Lung (tissue), 12 donors: ENCODE data around the gene MSLN. TPM values are rescaled to one million over a fixed set of nuclear protein-coding genes. Genes with fewer than 3 reads are reported as not detected.

ENCODE experiments used
- ATAC-seq: fragments of 200-7000 bp; cut with Tn5 transposase; one replicate; pipeline ENCODE4 v1.9.1; 2020; ENCODE audit warnings: moderate number of reproducible peaks; ENCODE audit not compliant: insufficient read depth, low FRiP score
- DNase-seq, 3 donors: peaks; one replicate each; pipeline ENCODE4 v3.0.0-alpha.2; 2013 to 2017
- H3K27ac ChIP-seq, 2 donors: one replicate each; pipeline ENCODE4 v1.5.1; 2013; ENCODE audit warnings: mild to moderate bottlenecking in 2 of 2, moderate library complexity in 2 of 2, control low read depth in 1 of 2, inconsistent platforms in 1 of 2, low read depth in 1 of 2, low read length in 1 of 2
- H3K27me3 ChIP-seq, 3 donors: one replicate each; pipeline ENCODE4 v1.5.1; 2013; ENCODE audit warnings: low read length in 2 of 3; ENCODE audit not compliant: control insufficient read depth in 3 of 3, insufficient read depth in 3 of 3
- H3K36me3 ChIP-seq, 4 donors: one replicate each; pipeline ENCODE4 v1.5.1; 2013; ENCODE audit warnings: low read length in 4 of 4, mild to moderate bottlenecking in 1 of 4, moderate library complexity in 1 of 4; ENCODE audit not compliant: control insufficient read depth in 4 of 4, insufficient read depth in 4 of 4
- H3K4me1 ChIP-seq, 5 donors: one replicate each; pipeline ENCODE4 v1.5.1; 2013; ENCODE audit warnings: low read length in 5 of 5, mild to moderate bottlenecking in 2 of 5, moderate library complexity in 1 of 5; ENCODE audit not compliant: control insufficient read depth in 5 of 5, insufficient read depth in 5 of 5
- H3K4me3 ChIP-seq: one replicate; pipeline ENCODE4 v1.5.1; 2013; ENCODE audit warnings: mild to moderate bottlenecking, control low read depth, moderate library complexity
- H3K9ac ChIP-seq, 2 donors: one replicate each; pipeline ENCODE4 v1.5.1; 2013; ENCODE audit warnings: low read length in 2 of 2, control low read depth in 1 of 2; ENCODE audit not compliant: insufficient read depth in 1 of 2
- H3K9me3 ChIP-seq, 4 donors: one replicate each; pipeline ENCODE4 v1.5.1; 2013; ENCODE audit warnings: low read length in 3 of 4, mild to moderate bottlenecking in 1 of 4, moderate library complexity in 1 of 4; ENCODE audit not compliant: control insufficient read depth in 4 of 4, insufficient read depth in 3 of 4
- CTCF ChIP-seq: IDR thresholded peaks from 2 replicates; pipeline ENCODE4 v1.5.1; 2012; ENCODE audit warnings: mild to moderate bottlenecking; ENCODE audit errors: control extremely low read depth, extremely low read depth
- WGBS, 2 donors: extraction: QIAGEN DNeasy Blood & Tissue Kit; methylation state at CpG; one replicate each; pipeline ENCODE4 v1.1.7; 2013; 5-methylcytosine and 5-hydroxymethylcytosine counted together
- polyA plus RNA-seq, 2 donors: library from polyadenylated mRNA; stranded (reverse); fragments of 200-250 nt; gene quantifications; one replicate each; pipeline ENCODE4 v1.2.1, GENCODE V29; 2013
- total RNA-seq, 2 donors: library from RNA; depleted of rRNA in 1 of 2; stranded (reverse); fragments of >200 nt in 1 of 2; gene quantifications; one replicate each; pipeline ENCODE4 v1.2.1, GENCODE V29; 2014 to 2021
- donor health status: control.
- donor health status: control.
- donor health status: Bipolar disorder and iron deficiency.
- donor health status: healthy.
- donor health status: DM: yes; HTN: yes; CAD: no.

Gene MSLN
- total and polyA plus RNA-seq, 4 donors = 98.8 to 155 (median 120) TPM

GRCh38 chr16:790086-790485 is 29.6 kb downstream of the MSLN start:
- Histone ChIP-seq H3K27ac (no peak overlapping the region), H3K4me3 (no peak overlapping the region), H3K4me1 (peaks cover 0 to 19% (median 0%) of the 10 kb centered on the region in 5 donors), H3K27me3 (no peaks in the 10 kb centered on the region), H3K9ac (no peak overlapping the region), H3K9me3 (no peaks in the 10 kb centered on the region), H3K36me3 (peaks cover 0 to 18% (median 2%) of the 10 kb centered on the region in 4 donors)
- WGBS, 2 donors = 92 to 99% methylated on average over 15 to 17 of the region's 17 CpGs
- no peak for DNase-seq
- no peak for TF ChIP-seq CTCF
- ATAC-seq = no peak

- Histone ChIP-seq H3K9me3 (no peaks in the 10 kb centered on the region), H3K36me3 (peaks cover 0 to 12% (median 2%) of the 10 kb centered on the region in 4 donors), H3K27me3 (no peaks in the 10 kb centered on the region), H3K4me3 (no peak overlapping the region), H3K9ac (no peak overlapping the region), H3K27ac (no peak overlapping the region), H3K4me1 (peaks cover 0 to 19% (median 0%) of the 10 kb centered on the region in 5 donors)
- ATAC-seq (no peak), DNase-seq (no peak)
- 96 to 97% methylated on average over 23 of the region's 23 CpGs for WGBS, 2 donors
- no peak for TF ChIP-seq CTCF
Measured at GRCh38 chr16:791131-791530, 30.6 kb downstream of the MSLN start.

GRCh38 chr16:792221-792995 is 31.9 kb downstream of the MSLN start:
- no peak overlapping the region for H3K4me3 ChIP-seq
- H3K36me3 ChIP-seq = peaks cover 0 to 10% (median 0%) of the 10 kb centered on the region in 4 donors
- no peak overlapping the region for H3K27ac ChIP-seq
- WGBS, 2 donors = 93 to 94% methylated on average over 38 to 46 of the region's 46 CpGs
- no peak for TF ChIP-seq CTCF
- H3K9me3 ChIP-seq = no peaks in the 10 kb centered on the region
- H3K4me1 ChIP-seq = peaks cover 0 to 13% (median 0%) of the 10 kb centered on the region in 5 donors
- no peak for ATAC-seq
- H3K27me3 ChIP-seq = peaks cover 0 to 3% (median 0%) of the 10 kb centered on the region in 3 donors
- no peak overlapping the region for H3K9ac ChIP-seq
- no peak for DNase-seq
